WI38 (cell line): Measurements from ENCODE around the gene FKRP.

Experiments
- H3K4me3 ChIP-seq: 2 replicates; pipeline ENCODE4 v1.5.1; 2011; ENCODE audit warnings: low read depth, mild to moderate bottlenecking, control low read depth, low read length
- TF ChIP-seq, protein P1 (sequence below): IDR thresholded peaks from 2 replicates; pipeline ENCODE4 v1.5.1; 2012; ENCODE audit warnings: low read depth, mild to moderate bottlenecking, control low read depth, low read length

Gene FKRP

DNA sequence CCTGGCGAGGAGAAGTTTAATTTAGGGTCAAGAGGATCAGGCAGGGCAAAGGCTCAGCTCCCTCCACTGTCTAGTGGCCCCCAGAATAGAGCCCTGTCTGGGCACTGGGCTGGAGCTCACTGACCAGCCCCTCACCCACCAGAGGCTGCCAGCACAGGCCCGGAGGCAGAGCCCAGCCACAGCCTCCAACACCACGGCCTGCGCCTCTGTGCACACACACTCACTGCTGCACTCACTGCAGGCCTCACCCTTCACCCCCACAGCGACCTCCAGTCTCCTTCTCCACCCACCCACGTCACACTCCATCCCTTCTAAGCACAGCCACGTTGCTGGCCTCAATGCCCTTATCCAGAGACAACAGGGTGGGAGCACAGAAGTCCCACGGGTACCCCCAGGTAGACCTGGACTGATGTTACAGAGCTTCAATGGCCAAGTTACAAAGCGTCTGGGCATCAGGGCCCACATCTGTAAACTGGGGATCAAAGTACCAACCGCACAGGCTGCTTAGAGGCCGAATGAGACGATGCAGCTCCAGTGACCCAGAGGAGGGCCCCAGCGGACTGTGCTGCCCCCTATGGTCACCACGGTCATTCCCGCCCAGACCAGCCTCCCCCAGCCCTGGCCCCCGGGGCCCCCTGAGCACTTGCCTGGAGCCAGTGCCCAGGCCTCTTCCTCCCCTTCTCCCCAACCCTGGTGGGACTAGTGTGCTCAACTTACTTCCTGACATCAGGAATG is 24.4 kb upstream of the FKRP start:
- H3K4me3 ChIP-seq = no peak overlapping the region
- TF ChIP-seq, protein P1, sequence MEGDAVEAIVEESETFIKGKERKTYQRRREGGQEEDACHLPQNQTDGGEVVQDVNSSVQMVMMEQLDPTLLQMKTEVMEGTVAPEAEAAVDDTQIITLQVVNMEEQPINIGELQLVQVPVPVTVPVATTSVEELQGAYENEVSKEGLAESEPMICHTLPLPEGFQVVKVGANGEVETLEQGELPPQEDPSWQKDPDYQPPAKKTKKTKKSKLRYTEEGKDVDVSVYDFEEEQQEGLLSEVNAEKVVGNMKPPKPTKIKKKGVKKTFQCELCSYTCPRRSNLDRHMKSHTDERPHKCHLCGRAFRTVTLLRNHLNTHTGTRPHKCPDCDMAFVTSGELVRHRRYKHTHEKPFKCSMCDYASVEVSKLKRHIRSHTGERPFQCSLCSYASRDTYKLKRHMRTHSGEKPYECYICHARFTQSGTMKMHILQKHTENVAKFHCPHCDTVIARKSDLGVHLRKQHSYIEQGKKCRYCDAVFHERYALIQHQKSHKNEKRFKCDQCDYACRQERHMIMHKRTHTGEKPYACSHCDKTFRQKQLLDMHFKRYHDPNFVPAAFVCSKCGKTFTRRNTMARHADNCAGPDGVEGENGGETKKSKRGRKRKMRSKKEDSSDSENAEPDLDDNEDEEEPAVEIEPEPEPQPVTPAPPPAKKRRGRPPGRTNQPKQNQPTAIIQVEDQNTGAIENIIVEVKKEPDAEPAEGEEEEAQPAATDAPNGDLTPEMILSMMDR = no peak

DNA sequence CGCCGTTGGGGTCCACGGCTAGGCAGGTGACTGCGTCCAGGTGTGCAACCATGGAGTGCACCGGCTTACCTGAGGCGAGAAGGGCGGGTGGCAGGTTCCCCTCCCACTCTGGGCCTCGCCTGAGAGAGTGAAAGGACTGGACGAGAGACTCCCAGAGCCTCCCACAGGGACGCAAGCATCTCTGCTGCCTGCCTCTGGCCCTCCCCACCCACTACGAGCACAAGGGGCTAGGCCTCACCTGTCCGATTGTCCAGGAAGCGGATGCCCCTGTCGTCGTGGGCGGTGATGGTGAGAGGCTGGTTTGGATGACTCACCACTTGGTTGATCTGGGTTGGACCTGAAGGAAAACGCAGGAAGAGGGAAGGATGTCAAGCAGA is 23.9 kb upstream of the FKRP start:
- TF ChIP-seq, protein P1 = no peak
- no peak overlapping the region for H3K4me3 ChIP-seq

DNA sequence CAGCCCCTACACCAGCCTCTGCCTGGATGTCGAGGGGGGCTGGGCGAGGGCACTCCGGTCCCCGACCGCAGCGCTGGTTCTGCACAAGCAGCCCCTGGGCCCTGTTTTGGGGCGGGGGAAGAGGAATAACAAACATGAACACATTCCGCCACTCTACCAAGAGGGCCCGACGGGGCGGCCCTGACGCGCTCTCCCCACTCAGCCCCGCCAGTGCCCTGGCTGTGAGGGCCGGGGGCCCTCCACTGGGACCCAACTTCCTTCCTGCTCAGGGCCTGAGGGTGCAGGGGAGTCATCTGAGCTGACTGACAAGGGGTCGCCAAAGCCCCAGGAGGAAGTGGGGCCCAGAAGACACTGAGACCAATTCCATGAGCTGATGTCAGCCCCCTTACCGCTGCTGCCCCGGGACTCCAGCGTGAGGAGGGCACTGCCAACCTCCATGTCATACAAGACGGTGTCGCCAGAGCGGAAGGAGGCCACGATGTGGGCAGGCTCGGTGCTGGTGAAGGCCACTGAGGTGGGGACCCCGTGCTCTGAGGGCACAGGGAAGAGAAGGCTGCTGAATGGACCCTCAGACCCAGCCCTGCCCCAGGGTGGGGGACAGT is 23.3 kb upstream of the FKRP start:
- TF ChIP-seq, protein P1 = no peak
- H3K4me3 ChIP-seq = no peak overlapping the region

DNA sequence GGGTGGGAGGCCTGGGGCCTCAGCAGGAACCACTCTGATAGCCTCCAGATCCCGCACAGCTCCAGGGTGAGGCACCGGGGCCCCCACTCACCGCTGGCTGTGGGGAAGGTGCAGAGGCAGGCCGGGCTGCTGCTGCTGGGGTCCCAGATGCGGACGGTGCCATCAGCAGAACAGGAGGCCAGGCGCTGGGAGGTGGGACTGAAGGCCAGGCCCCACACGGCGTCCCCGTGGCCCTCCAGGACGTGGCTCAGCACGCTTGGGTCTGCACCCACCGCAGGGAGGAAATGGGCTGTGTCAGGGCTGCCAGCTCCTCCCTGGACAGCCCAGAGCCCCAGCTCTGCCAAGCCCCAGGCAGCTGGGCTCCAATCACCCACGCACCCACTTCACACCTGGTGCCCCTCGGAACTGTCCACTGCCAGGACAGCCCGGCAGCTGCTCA is 22.8 kb upstream of the FKRP start:
- TF ChIP-seq, protein P1 = no peak
- no peak overlapping the region for H3K4me3 ChIP-seq

DNA sequence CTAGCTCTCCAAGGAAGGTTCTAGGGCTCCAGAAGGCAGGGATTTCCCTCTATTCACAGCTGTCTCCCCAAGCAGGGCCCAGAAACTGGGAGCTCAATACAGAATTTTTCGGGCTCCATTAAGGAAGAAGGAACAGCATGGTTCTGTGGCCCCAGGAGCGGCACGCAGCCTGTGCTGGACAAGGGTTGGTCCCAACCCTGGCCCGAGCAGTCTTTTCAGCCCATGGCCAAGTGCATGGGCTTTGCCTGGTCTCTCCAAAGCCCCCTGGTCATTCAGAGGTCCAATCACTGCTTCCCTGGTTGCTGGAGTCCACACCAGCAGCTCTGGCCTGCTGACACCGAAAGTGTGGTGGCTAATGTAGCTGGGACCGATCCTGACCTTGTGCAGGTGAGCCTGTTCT is 22.4 kb upstream of the FKRP start:
- no peak overlapping the region for H3K4me3 ChIP-seq
- TF ChIP-seq, protein P1 = no peak

DNA sequence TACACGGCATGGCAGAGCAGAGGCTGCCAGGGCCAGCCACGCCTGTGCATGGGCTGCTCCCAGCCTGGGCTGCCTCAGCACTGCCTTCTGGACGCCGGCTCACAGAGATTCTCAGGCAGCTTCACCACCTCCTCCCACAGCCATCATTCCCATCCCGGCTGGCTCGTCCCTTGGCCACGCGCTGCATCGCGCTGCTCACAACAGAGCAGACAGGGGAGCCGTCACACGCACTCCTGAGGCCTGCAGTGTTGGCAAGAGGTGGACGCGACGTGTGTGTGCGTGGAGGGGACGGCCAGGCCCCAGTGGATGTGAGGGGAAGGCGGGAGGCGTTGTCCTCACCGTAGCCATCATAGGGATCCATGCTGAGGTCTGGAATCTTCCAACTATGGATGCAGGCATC is 21.4 kb upstream of the FKRP start:
- no peak overlapping the region for H3K4me3 ChIP-seq
- TF ChIP-seq, protein P1 = no peak

DNA sequence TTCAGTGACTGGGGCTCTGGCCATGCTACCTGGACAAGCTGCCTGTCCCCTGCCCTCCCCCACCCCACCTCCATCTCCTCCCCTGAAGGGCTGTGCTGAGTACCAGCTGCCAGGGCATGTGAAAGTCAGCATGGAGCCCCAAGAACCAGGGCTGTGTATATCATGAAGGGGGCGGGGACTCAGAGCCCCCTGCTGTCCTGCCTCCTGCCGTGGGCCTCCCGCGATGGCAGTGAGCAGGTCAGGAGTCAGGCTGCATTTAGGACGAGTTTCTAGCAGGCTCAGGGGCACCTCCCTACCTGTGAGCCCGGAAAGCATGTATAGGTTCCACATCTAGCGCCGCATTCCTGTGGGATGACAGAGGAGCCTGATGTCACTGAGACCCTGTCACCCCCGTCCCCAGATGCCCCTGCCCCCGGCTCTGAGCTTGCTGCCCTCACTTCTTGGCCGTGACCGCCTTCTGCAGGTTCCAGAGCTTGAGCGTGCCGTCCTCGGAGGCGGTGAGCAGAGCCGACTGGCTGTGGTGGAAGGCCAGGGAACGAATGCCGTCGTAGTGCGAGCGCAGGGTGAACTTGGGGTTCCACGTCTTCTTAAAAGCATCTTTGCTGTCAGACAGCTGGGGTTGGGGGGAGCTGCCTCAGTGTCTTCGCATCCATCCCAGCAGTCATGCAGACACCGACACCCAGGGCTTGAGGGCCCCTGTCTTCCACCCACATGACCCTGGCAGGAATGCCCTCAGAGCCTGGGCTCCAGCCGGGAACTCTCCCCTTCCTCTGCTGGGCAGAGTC is 20.6 kb upstream of the FKRP start:
- no peak overlapping the region for H3K4me3 ChIP-seq
- TF ChIP-seq, protein P1 = no peak
